DND-41 (cell line): Measurements from ENCODE around the gene ZNF526.
"Not testable (repeated sequence)": the region's sequence is repeated elsewhere in the genome, so short reads cannot be mapped to it uniquely, and the experiment has no call there.

Experiments used
- ATAC-seq: fragments of 200-7000 bp; cut with Tn5 transposase; 3 replicates; pipeline ENCODE4 v1.9.1; 2021; ENCODE audit warnings: low read depth; ENCODE audit not compliant: insufficient read depth
- DNase-seq: peaks from one replicate; pipeline ENCODE4 v3.0.0-alpha.2; 2020
- H2AFZ ChIP-seq: 2 replicates; pipeline ENCODE4 v1.6.0; 2012; ENCODE audit warnings: low read depth, low read length
- H3K27ac ChIP-seq: 2 replicates; pipeline ENCODE4 v1.5.1; 2012; ENCODE audit warnings: low read length, inconsistent platforms
- H3K27me3 ChIP-seq: fragments of 200-600 bp; sonication (generic); 2 replicates; pipeline ENCODE4 v1.6.0; 2012; ENCODE audit warnings: low read length, mild to moderate bottlenecking, inconsistent platforms; ENCODE audit not compliant: insufficient read depth, poor library complexity
- H3K36me3 ChIP-seq: 2 replicates; pipeline ENCODE4 v1.5.1; 2012; ENCODE audit warnings: low read length, inconsistent platforms; ENCODE audit not compliant: insufficient read depth
- H3K4me1 ChIP-seq: 2 replicates; pipeline ENCODE4 v1.5.1; 2012; ENCODE audit warnings: mild to moderate bottlenecking, low read length; ENCODE audit not compliant: insufficient read depth
- H3K4me2 ChIP-seq: 2 replicates; pipeline ENCODE4 v1.6.0; 2012; ENCODE audit warnings: mild to moderate bottlenecking, moderate library complexity, low read length, inconsistent platforms; ENCODE audit not compliant: insufficient read depth
- H3K4me3 ChIP-seq, 2 experiments: fragments of 200-600 bp in 1 of 2; shearing (Covaris generic) in 1 of 2; 2 replicates each; pipeline ENCODE4 v1.5.1; 2012 to 2016; ENCODE audit warnings: inconsistent platforms in 2 of 2, low read length in 2 of 2, mild to moderate bottlenecking in 2 of 2, low read depth in 1 of 2, moderate library complexity in 1 of 2
- H3K79me2 ChIP-seq: 2 replicates; pipeline ENCODE4 v1.6.0; 2012; ENCODE audit warnings: low read length, inconsistent platforms; ENCODE audit not compliant: insufficient read depth
- H3K9ac ChIP-seq: 2 replicates; pipeline ENCODE4 v1.6.0; 2012; ENCODE audit warnings: low read depth, mild to moderate bottlenecking, inconsistent platforms, low read length, moderate library complexity
- H3K9me3 ChIP-seq: 2 replicates; pipeline ENCODE4 v1.5.1; 2012; ENCODE audit warnings: low read length, moderate library complexity, mild to moderate bottlenecking, inconsistent platforms; ENCODE audit not compliant: insufficient read depth, severe bottlenecking
- H4K20me1 ChIP-seq: 2 replicates; pipeline ENCODE4 v1.6.0; 2012; ENCODE audit warnings: low read length; ENCODE audit not compliant: insufficient read depth
- CTCF ChIP-seq: IDR thresholded peaks from 2 replicates; pipeline ENCODE4 v1.5.1; 2012; ENCODE audit warnings: borderline replicate concordance, low read length, moderate library complexity, mild to moderate bottlenecking; ENCODE audit not compliant: poor library complexity, severe bottlenecking; ENCODE audit errors: extremely low read depth
- EZH2 ChIP-seq: IDR thresholded peaks from 3 replicates; pipeline ENCODE4 v1.6.1; 2012; ENCODE audit warnings: borderline replicate concordance, low read depth, mild to moderate bottlenecking, moderate library complexity, low read length, inconsistent platforms; ENCODE audit not compliant: severe bottlenecking

Gene ZNF526

GRCh38 chr19:42254089-42254849 is 34.2 kb downstream of the ZNF526 start:
- H3K27ac ChIP-seq: peak overlapping the region; percentile 98
- H3K79me2 ChIP-seq: peaks cover 50% of the 10 kb centered on the region
- peak overlapping the region; percentile 90 to 98 for H3K4me3 ChIP-seq
- peaks cover 28% of the 10 kb centered on the region for H3K4me1 ChIP-seq
- H3K36me3 ChIP-seq: peaks cover 21% of the 10 kb centered on the region
- no peaks in the 10 kb centered on the region for H3K9me3 ChIP-seq
- H2AFZ ChIP-seq: peak overlapping the region; percentile 80
- DNase-seq: peak; percentile 83
- H3K9ac ChIP-seq: peak overlapping the region; percentile 98
- H4K20me1 ChIP-seq: peaks cover 31% of the 10 kb centered on the region
- no peaks in the 10 kb centered on the region for H3K27me3 ChIP-seq
- no peak for TF ChIP-seq EZH2
- peak; percentile 4 for TF ChIP-seq CTCF
- ATAC-seq: peak; percentile 51
- H3K4me2 ChIP-seq: peak overlapping the region; percentile 90

- H3K4me1 ChIP-seq: peaks cover 28% of the 10 kb centered on the region
- peak within 1 kb of the TSS; percentile 80 for H2AFZ ChIP-seq
- no peaks in the 10 kb centered on the region for H3K27me3 ChIP-seq
- peaks cover 25% of the 10 kb centered on the region for H4K20me1 ChIP-seq
- ATAC-seq: peak; percentile 69
- peaks cover 13% of the 10 kb centered on the region for H3K36me3 ChIP-seq
- H3K4me3 ChIP-seq: peak within 1 kb of the TSS; percentile 90 to 98
- DNase-seq: peak; percentile 93
- no peaks in the 10 kb centered on the region for H3K9me3 ChIP-seq
- TF ChIP-seq CTCF: no peak
- no peak for TF ChIP-seq EZH2
- H3K9ac ChIP-seq: peak within 1 kb of the TSS; percentile 98
- H3K4me2 ChIP-seq: peak within 1 kb of the TSS; percentile 90
- peaks cover 44% of the 10 kb centered on the region for H3K79me2 ChIP-seq
- peak within 1 kb of the TSS; percentile 98 for H3K27ac ChIP-seq
Observed at GRCh38 chr19:42254850-42255765, 35.0 kb downstream of the ZNF526 start, which contains the start of gene ERF. ERF (minus strand) TSS chr19:42255128; CDS start chr19:42254999, 129 bp downstream.

- TF ChIP-seq EZH2 (no peak), CTCF (no peak)
- H3K4me2 ChIP-seq: peak overlapping the region; percentile 90
- peak overlapping the region; percentile 98 for H3K9ac ChIP-seq
- H4K20me1 ChIP-seq: peaks cover 16% of the 10 kb centered on the region
- no peaks in the 10 kb centered on the region for H3K9me3 ChIP-seq
- H3K4me3 ChIP-seq: peak overlapping the region; percentile 43 to 98; a peak in 3 of 4 replicates
- ATAC-seq (no peak), DNase-seq (no peak)
- H3K36me3 ChIP-seq: peaks cover 4% of the 10 kb centered on the region; the same call in 1 of the 2 replicates
- peak overlapping the region; percentile 68; the same call in 1 of the 2 replicates for H3K27ac ChIP-seq
- peaks cover 34% of the 10 kb centered on the region for H3K79me2 ChIP-seq
- peaks cover 28% of the 10 kb centered on the region for H3K4me1 ChIP-seq
- H3K27me3 ChIP-seq: no peaks in the 10 kb centered on the region
- H2AFZ ChIP-seq: peak overlapping the region; percentile 75
Observed at GRCh38 chr19:42255766-42256745, 35.9 kb downstream of the ZNF526 start.

- Histone ChIP-seq H3K4me1 (peaks cover 14% of the 10 kb centered on the region), H3K79me2 (peaks cover 17% of the 10 kb centered on the region)
- not testable (repeated sequence) for H3K9ac ChIP-seq, H3K36me3 ChIP-seq, H4K20me1 ChIP-seq, ATAC-seq, H2AFZ ChIP-seq, H3K27me3 ChIP-seq, H3K4me2 ChIP-seq, H3K4me3 ChIP-seq, H3K27ac ChIP-seq, H3K9me3 ChIP-seq, DNase-seq
Observed at GRCh38 chr19:42257842-42258241, 37.7 kb downstream of the ZNF526 start.
